Measurements from ENCODE around the gene CRYGD. TPM values are rescaled to one million over a fixed set of nuclear protein-coding genes. Genes with fewer than 3 reads are reported as not detected.

CRYGD gene
- total RNA-seq, 4 donors from 2014 or later, result not detected

DNA sequence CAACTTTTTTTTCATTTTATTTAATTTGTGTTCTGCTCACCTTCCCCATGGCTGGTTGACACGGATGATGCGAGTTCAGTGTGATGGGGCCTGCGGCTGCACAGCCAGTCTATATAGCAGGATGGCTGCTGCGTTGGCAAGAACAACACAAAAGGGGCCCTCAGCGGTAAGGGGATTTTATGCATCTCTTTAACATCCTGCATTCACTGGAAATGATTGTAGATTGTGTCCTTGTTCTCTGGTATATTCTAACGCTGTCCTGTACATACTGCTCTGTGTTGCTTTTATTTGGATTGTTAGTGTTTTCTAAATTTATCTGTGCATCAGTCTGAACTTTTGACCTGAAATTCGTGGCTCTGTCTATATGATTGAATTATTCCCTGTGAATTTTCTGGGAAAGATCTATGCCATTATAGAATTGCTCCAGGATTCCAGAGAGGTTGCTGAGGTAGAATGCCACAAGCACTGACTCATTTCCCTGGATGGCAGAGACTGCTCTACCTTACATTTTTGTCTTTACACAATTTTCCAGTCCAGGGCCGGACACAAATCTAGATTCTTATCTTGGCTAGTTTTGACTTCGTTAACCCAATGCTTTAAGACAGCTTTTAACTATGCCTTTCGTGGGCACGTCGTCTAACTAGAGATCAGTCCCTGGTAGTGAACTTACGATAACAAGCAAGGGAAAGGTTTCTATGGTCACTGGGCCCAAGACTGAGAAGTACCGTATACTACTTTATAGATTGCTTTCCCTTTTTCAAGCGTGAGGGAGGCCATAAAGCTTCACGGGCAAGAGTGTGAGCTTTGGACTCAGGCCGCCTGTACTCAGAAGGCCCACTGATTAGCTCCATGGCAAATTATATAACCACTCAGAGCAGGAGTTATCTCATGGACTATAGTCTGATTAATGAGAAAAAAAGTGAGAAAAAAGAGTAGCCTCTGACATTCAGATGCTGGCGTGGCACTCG is 5.7 kb upstream of the CRYGD start, which contains the start of gene CRYGC:
TSS of gene CRYGC (minus strand) at position 85 of the 968 bp plus-strand sequence. CDS start at position 49, 36 bp downstream.
- Histone ChIP-seq H3K4me1 (peaks cover 0 to 17% (median 0%) of the 10 kb centered on the region in 3 donors), H3K27me3 (peaks cover 0 to 24% (median 0%) of the 10 kb centered on the region in 4 donors), H3K36me3 (no peaks in the 10 kb centered on the region), H3K4me3 (no peak within 1 kb of the TSS), H3K9me3 (no peaks in the 10 kb centered on the region), H3K27ac (no peak within 1 kb of the TSS)
- intact Hi-C loops (cut with DNase I), result no loop called here
- TF ChIP-seq, protein P1, sequence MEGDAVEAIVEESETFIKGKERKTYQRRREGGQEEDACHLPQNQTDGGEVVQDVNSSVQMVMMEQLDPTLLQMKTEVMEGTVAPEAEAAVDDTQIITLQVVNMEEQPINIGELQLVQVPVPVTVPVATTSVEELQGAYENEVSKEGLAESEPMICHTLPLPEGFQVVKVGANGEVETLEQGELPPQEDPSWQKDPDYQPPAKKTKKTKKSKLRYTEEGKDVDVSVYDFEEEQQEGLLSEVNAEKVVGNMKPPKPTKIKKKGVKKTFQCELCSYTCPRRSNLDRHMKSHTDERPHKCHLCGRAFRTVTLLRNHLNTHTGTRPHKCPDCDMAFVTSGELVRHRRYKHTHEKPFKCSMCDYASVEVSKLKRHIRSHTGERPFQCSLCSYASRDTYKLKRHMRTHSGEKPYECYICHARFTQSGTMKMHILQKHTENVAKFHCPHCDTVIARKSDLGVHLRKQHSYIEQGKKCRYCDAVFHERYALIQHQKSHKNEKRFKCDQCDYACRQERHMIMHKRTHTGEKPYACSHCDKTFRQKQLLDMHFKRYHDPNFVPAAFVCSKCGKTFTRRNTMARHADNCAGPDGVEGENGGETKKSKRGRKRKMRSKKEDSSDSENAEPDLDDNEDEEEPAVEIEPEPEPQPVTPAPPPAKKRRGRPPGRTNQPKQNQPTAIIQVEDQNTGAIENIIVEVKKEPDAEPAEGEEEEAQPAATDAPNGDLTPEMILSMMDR (IDR thresholded peaks at IDR 0.05), result no peak
- TF ChIP-seq POLR2A (IDR thresholded peaks at IDR 0.05), result no peak
- WGBS, 2 donors, result 71 to 79% methylated on average over 19 of the region's 19 CpGs
- no peak for DNase-seq

DNA sequence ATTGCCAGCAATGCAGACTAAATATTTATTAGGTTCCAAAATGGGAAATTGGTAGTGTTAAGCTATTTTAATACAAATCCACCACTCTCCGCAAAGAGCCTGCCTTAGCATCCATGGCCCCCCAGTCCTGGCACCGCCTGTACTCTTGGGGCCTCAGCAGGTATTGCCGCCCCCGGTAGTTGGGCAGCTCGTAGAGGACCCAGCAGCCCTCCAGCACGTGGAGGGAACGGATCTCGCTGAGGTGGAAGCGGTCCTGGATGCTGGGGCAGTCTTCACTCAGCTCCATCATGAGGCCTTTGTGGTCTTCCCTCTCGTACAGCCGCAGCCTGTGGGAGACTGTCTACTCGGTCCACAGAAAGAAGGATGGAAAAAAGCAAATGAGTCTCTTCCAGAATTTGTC is 3.8 kb upstream of the CRYGD start:
- no peak overlapping the region for H3K27ac ChIP-seq
- no peaks in the 10 kb centered on the region for H3K9me3 ChIP-seq
- 77 to 94% methylated on average over 9 to 10 of the region's 12 CpGs for whole genome bisulfite sequencing, 2 donors
- intact Hi-C loops (cut with DNase I), result no loop called here
- H3K27me3 ChIP-seq, result peaks cover 0 to 40% (median 1%) of the 10 kb centered on the region in 4 donors
- peaks cover 0 to 25% (median 6%) of the 10 kb centered on the region in 3 donors for H3K4me1 ChIP-seq
- H3K36me3 ChIP-seq, result no peaks in the 10 kb centered on the region
- DNase-seq, result no peak
- TF ChIP-seq, protein P1 (IDR thresholded peaks at IDR 0.05), result no peak
- TF ChIP-seq POLR2A (IDR thresholded peaks at IDR 0.05), result no peak
- no peak overlapping the region for H3K4me3 ChIP-seq

DNA sequence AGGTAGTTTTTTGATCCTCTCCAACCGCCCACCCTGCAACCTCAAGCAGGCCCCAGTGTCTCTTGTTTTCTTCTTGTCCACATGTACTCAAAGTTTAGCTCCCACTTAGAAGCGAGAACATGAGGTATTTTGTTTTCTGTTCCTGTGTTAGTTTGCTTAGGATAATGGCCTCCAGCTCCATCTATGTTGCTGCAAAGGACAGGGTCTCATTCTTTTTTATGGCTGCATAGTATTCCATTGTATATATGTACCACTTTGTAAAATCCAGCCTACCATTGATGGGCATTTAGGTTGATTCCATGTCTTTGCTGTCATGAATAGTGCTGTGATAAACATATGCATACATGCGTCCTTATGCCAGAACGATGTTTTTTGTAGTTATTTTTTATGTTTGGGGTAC is 2.8 kb upstream of the CRYGD start:
- TF ChIP-seq, protein P1 (IDR thresholded peaks at IDR 0.05), result no peak
- TF ChIP-seq POLR2A (IDR thresholded peaks at IDR 0.05), result no peak
- Histone ChIP-seq H3K4me3 (no peak overlapping the region), H3K36me3 (no peaks in the 10 kb centered on the region), H3K9me3 (no peaks in the 10 kb centered on the region), H3K4me1 (peaks cover 0 to 25% (median 6%) of the 10 kb centered on the region in 3 donors), H3K27ac (no peak overlapping the region), H3K27me3 (peaks cover 0 to 37% (median 1%) of the 10 kb centered on the region in 4 donors)
- DNase-seq, result no peak
- 83 to 84% methylated on average over 4 of the region's 4 CpGs for WGBS, 2 donors
- intact Hi-C loops (cut with DNase I), result no loop called here

DNA sequence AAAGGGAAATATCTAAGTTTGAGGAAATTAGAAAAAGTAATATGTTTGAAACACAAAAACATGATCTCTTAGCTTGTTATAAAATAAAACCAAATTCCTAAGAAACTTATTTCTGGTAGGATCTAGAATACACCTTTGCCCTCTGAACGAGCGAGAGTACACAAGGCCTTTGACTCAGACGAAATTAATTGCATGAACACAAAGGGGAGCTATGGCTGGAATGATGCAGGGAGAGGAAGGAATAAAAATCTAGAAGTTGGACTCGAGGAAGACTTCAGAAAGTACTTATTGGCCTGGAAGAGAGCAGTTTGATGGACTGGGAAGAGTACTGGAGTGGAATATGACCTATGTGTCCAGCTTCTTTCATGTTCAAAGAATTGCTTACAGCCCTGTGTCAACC is 927 bp upstream of the CRYGD start:
- no peak for DNase-seq
- Histone ChIP-seq H3K27me3 (peaks cover 0 to 37% (median 1%) of the 10 kb centered on the region in 4 donors), H3K4me3 (no peak overlapping the region), H3K36me3 (no peaks in the 10 kb centered on the region), H3K27ac (no peak overlapping the region), H3K9me3 (no peaks in the 10 kb centered on the region), H3K4me1 (peaks cover 0 to 8% (median 6%) of the 10 kb centered on the region in 3 donors)
- WGBS, 2 donors, result 80 to 83% methylated on average over 4 of the region's 4 CpGs
- no peak for TF ChIP-seq POLR2A (IDR thresholded peaks at IDR 0.05)
- TF ChIP-seq, protein P1 (IDR thresholded peaks at IDR 0.05), result no peak
- intact Hi-C loops (cut with DNase I), result no loop called here

DNA sequence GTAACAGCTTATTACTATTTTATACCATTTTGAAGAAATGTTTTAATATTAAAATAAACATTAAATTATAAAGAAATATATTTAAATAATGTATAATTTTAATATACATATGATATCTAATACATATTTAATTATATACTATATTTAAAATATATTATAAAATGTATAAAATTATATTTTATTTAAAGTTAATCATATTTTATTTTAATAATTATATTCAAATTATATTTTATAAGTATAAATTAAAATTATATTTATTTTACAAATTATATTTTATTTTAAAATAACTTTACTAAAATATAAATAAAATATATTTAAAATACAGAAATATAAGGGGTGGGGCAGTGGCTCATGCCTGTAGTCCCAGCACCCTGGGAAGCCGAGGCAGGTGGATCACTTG is 2.1 kb downstream of the CRYGD start:
- Histone ChIP-seq H3K9me3 (no peaks in the 10 kb centered on the region), H3K36me3 (no peaks in the 10 kb centered on the region), H3K27me3 (peaks cover 0 to 32% (median 1%) of the 10 kb centered on the region in 4 donors), H3K4me1 (peaks cover 0 to 8% (median 6%) of the 10 kb centered on the region in 3 donors), H3K27ac (no peak overlapping the region), H3K4me3 (no peak overlapping the region)
- no peak for TF ChIP-seq POLR2A (IDR thresholded peaks at IDR 0.05)
- TF ChIP-seq, protein P1 (IDR thresholded peaks at IDR 0.05), result no peak
- DNase-seq, result no peak
- 86 to 90% methylated on average over 1 of the region's 1 CpG for WGBS, 2 donors
- intact Hi-C loops (cut with DNase I), result no loop called here
